Lung (tissue), 12 donors: ENCODE data around the gene VCAN. TPM values are rescaled to one million over a fixed set of nuclear protein-coding genes. Genes with fewer than 3 reads are reported as not detected.

ENCODE experiments used
- ATAC-seq: fragments of 200-7000 bp; cut with Tn5 transposase; one replicate; pipeline ENCODE4 v1.9.1; 2020; ENCODE audit warnings: moderate number of reproducible peaks; ENCODE audit not compliant: insufficient read depth, low FRiP score
- DNase-seq, 3 donors: peaks; one replicate each; pipeline ENCODE4 v3.0.0-alpha.2; 2013 to 2017
- H3K27ac ChIP-seq, 2 donors: one replicate each; pipeline ENCODE4 v1.5.1; 2013; ENCODE audit warnings: mild to moderate bottlenecking in 2 of 2, moderate library complexity in 2 of 2, control low read depth in 1 of 2, inconsistent platforms in 1 of 2, low read depth in 1 of 2, low read length in 1 of 2
- H3K27me3 ChIP-seq, 3 donors: one replicate each; pipeline ENCODE4 v1.5.1; 2013; ENCODE audit warnings: low read length in 2 of 3; ENCODE audit not compliant: control insufficient read depth in 3 of 3, insufficient read depth in 3 of 3
- H3K36me3 ChIP-seq, 4 donors: one replicate each; pipeline ENCODE4 v1.5.1; 2013; ENCODE audit warnings: low read length in 4 of 4, mild to moderate bottlenecking in 1 of 4, moderate library complexity in 1 of 4; ENCODE audit not compliant: control insufficient read depth in 4 of 4, insufficient read depth in 4 of 4
- H3K4me1 ChIP-seq, 5 donors: one replicate each; pipeline ENCODE4 v1.5.1; 2013; ENCODE audit warnings: low read length in 5 of 5, mild to moderate bottlenecking in 2 of 5, moderate library complexity in 1 of 5; ENCODE audit not compliant: control insufficient read depth in 5 of 5, insufficient read depth in 5 of 5
- H3K4me3 ChIP-seq: one replicate; pipeline ENCODE4 v1.5.1; 2013; ENCODE audit warnings: mild to moderate bottlenecking, control low read depth, moderate library complexity
- H3K9ac ChIP-seq, 2 donors: one replicate each; pipeline ENCODE4 v1.5.1; 2013; ENCODE audit warnings: low read length in 2 of 2, control low read depth in 1 of 2; ENCODE audit not compliant: insufficient read depth in 1 of 2
- H3K9me3 ChIP-seq, 4 donors: one replicate each; pipeline ENCODE4 v1.5.1; 2013; ENCODE audit warnings: low read length in 3 of 4, mild to moderate bottlenecking in 1 of 4, moderate library complexity in 1 of 4; ENCODE audit not compliant: control insufficient read depth in 4 of 4, insufficient read depth in 3 of 4
- CTCF ChIP-seq: IDR thresholded peaks from 2 replicates; pipeline ENCODE4 v1.5.1; 2012; ENCODE audit warnings: mild to moderate bottlenecking; ENCODE audit errors: control extremely low read depth, extremely low read depth
- WGBS, 2 donors: extraction: QIAGEN DNeasy Blood & Tissue Kit; methylation state at CpG; one replicate each; pipeline ENCODE4 v1.1.7; 2013; 5-methylcytosine and 5-hydroxymethylcytosine counted together
- polyA plus RNA-seq, 2 donors: library from polyadenylated mRNA; stranded (reverse); fragments of 200-250 nt; gene quantifications; one replicate each; pipeline ENCODE4 v1.2.1, GENCODE V29; 2013
- total RNA-seq, 2 donors: library from RNA; depleted of rRNA in 1 of 2; stranded (reverse); fragments of >200 nt in 1 of 2; gene quantifications; one replicate each; pipeline ENCODE4 v1.2.1, GENCODE V29; 2014 to 2021
- donor health status: control.
- donor health status: control.
- donor health status: Bipolar disorder and iron deficiency.
- donor health status: healthy.
- donor health status: DM: yes; HTN: yes; CAD: no.

Gene VCAN
- total and polyA plus RNA-seq, 4 donors: 11.6 to 276 (median 156) TPM

GRCh38 chr5:83518319-83519061 is 46.9 kb downstream of the VCAN start:
- Histone ChIP-seq H3K4me3 (no peak overlapping the region), H3K27me3 (no peaks in the 10 kb centered on the region), H3K27ac (no peak overlapping the region), H3K4me1 (peaks cover 0 to 7% (median 0%) of the 10 kb centered on the region in 5 donors), H3K9ac (no peak overlapping the region), H3K9me3 (no peaks in the 10 kb centered on the region), H3K36me3 (peaks cover 0 to 35% (median 17%) of the 10 kb centered on the region in 4 donors)
- ATAC-seq (no peak), DNase-seq (no peak)
- WGBS, 2 donors: 78 to 89% methylated on average over 3 of the region's 3 CpGs
- TF ChIP-seq CTCF: no peak

- Histone ChIP-seq H3K36me3 (peaks cover 0 to 54% (median 18%) of the 10 kb centered on the region in 4 donors), H3K9me3 (no peaks in the 10 kb centered on the region), H3K27me3 (no peaks in the 10 kb centered on the region), H3K9ac (no peak overlapping the region), H3K4me1 (no peaks in the 10 kb centered on the region), H3K27ac (no peak overlapping the region), H3K4me3 (no peak overlapping the region)
- 63 to 78% methylated on average over 2 of the region's 2 CpGs for WGBS, 2 donors
- no peak for TF ChIP-seq CTCF
- no peak for ATAC-seq
- DNase-seq: no peak
Measured at GRCh38 chr5:83522446-83522845, 50.9 kb downstream of the VCAN start.

- Histone ChIP-seq H3K9ac (no peak overlapping the region), H3K9me3 (no peaks in the 10 kb centered on the region), H3K27me3 (no peaks in the 10 kb centered on the region), H3K4me3 (no peak overlapping the region), H3K27ac (no peak overlapping the region), H3K4me1 (no peaks in the 10 kb centered on the region), H3K36me3 (peaks cover 0 to 57% (median 18%) of the 10 kb centered on the region in 4 donors)
- no peak for TF ChIP-seq CTCF
- no peak for ATAC-seq
- DNase-seq: peak in 2 of 3 donors; percentile 29 to 65
- WGBS, 2 donors: 91 to 97% methylated on average over 1 of the region's 1 CpG
Measured at GRCh38 chr5:83523929-83524328, 52.4 kb downstream of the VCAN start.

GRCh38 chr5:83524345-83524744 is 52.8 kb downstream of the VCAN start:
- no peaks in the 10 kb centered on the region for H3K9me3 ChIP-seq
- no peak overlapping the region for H3K4me3 ChIP-seq
- DNase-seq (no peak), ATAC-seq (no peak)
- H3K27ac ChIP-seq: no peak overlapping the region
- no peaks in the 10 kb centered on the region for H3K27me3 ChIP-seq
- no peak for TF ChIP-seq CTCF
- H3K4me1 ChIP-seq: no peaks in the 10 kb centered on the region
- no peak overlapping the region for H3K9ac ChIP-seq
- WGBS, 2 donors: 91 to 93% methylated on average over 2 of the region's 2 CpGs
- peaks cover 0 to 56% (median 17%) of the 10 kb centered on the region in 4 donors for H3K36me3 ChIP-seq
